Transverse colon (tissue), 4 donors: ENCODE data around the gene IL20.

Experiments
- CTCF ChIP-seq, 5 experiments: fragments of 200-600 bp in 3 of 5; fragments of 450-650 bp in 2 of 5; sonication (generic) in 3 of 5; IDR thresholded peaks; 1 replicate in 2 of 5; 2 replicates in 3 of 5; pipeline ENCODE4 v1.5.1; 2016 to 2017; ENCODE audit warnings: antibody characterized with exemption in 5 of 5, inconsistent platforms in 3 of 5, mild to moderate bottlenecking in 2 of 5, moderate library complexity in 1 of 5
- POLR2A ChIP-seq: fragments of 450-650 bp; IDR thresholded peaks from one replicate; pipeline ENCODE4 v1.6.1; 2016; ENCODE audit warnings: antibody characterized with exemption, mild to moderate bottlenecking, moderate library complexity
- POLR2AphosphoS5 ChIP-seq, 3 donors: sonication (generic); formaldehyde crosslinking; IDR thresholded peaks; one replicate each; pipeline ENCODE4 v1.6.1; 2016; ENCODE audit warnings: antibody characterized with exemption in 3 of 3

- no peak for TF ChIP-seq CTCF (IDR thresholded peaks at IDR 0.05)
- TF ChIP-seq POLR2AphosphoS5 (IDR thresholded peaks at IDR 0.05) = no peak
- no peak for TF ChIP-seq POLR2A
These were observed 32.2 kb upstream of the IL20 start for GRCh38 chr1:206833106-206833680.
